Calu3 (cell line): Measurements from ENCODE around the gene MLYCD. TPM values are rescaled to one million over a fixed set of nuclear protein-coding genes. Genes with fewer than 3 reads are reported as not detected.

ENCODE experiments used
- BruUV-seq: library from RNA; stranded (reverse); fragments of 400-500 nt; replicated peaks from 2 replicates; lab custom pipeline; 2021; lab: Mats Ljungman, UMichigan
- CTCF ChIA-PET: fragments of 300-600 bp; sonication (Branson Sonifier 250); formaldehyde crosslinking; loops from one replicate; lab custom pipeline; 2022; ENCODE audit warnings: antibody characterized with exemption; lab: Charles Lee
- DNase-seq: peaks from one replicate; pipeline ENCODE4 v3.0.0; 2022
- H3K27ac Mint-ChIP-seq: one replicate; pipeline ENCODE4 v1.8.0; 2022; ENCODE audit warnings: mixed read lengths; ENCODE audit not compliant: unreplicated experiment
- H3K27me3 Mint-ChIP-seq: one replicate; pipeline ENCODE4 v1.8.0; 2022; ENCODE audit warnings: mixed read lengths; ENCODE audit not compliant: unreplicated experiment
- H3K36me3 Mint-ChIP-seq: one replicate; pipeline ENCODE4 v1.8.0; 2022; ENCODE audit warnings: mild to moderate bottlenecking, moderate library complexity, mixed read lengths; ENCODE audit not compliant: insufficient read depth, unreplicated experiment
- H3K4me1 Mint-ChIP-seq: one replicate; pipeline ENCODE4 v1.8.0; 2022; ENCODE audit warnings: mild to moderate bottlenecking, low read depth, mixed read lengths; ENCODE audit not compliant: unreplicated experiment
- H3K4me3 Mint-ChIP-seq: one replicate; pipeline ENCODE4 v1.8.0; 2022; ENCODE audit warnings: mild to moderate bottlenecking, low read depth, moderate library complexity, mixed read lengths; ENCODE audit not compliant: unreplicated experiment
- H3K9me3 Mint-ChIP-seq: one replicate; pipeline ENCODE4 v1.8.0; 2022; ENCODE audit warnings: low read depth, mixed read lengths; ENCODE audit not compliant: unreplicated experiment
- intact Hi-C: fragments of 100-400 bp; cut with micrococcal nuclease; formaldehyde crosslinking; loops from one replicate; pipeline ENCODE4 v1.10.0; 2022; ENCODE audit not compliant: unreplicated experiment
- total RNA-seq: library from RNA; stranded (reverse); gene quantifications from 2 replicates; pipeline ENCODE4 v1.2.3, GENCODE V29; 2022
- TF ChIP-seq, protein P1 (sequence below): fragments of 200-600 bp; IDR thresholded peaks from one replicate; pipeline ENCODE4 v1.8.0; 2022; ENCODE audit warnings: antibody characterized with exemption; ENCODE audit not compliant: unreplicated experiment

Gene MLYCD
- total RNA-seq, 1 experiment from 2014 or later: 10.3 TPM

DNA sequence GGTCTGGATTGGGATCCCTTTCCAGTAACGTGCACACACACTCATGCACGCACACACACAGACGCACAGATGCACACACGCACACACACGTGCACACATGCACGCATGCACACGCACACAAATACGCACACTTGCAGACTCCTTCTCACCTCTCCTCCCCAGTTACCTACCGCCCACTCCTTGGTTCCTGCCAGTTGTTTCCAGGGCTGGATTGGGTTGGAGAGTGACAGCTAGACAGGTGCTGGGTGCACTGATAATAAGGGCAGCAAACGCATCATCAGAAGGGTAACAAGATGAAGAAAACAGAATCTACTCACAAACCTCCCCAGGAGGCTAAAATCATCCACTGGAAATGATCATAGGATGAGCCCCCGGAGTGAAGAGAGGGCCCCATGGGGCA is 46.1 kb upstream of the MLYCD start:
- Mint-ChIP-seq H3K4me1 (no peaks in the 10 kb centered on the region), H3K9me3 (no peaks in the 10 kb centered on the region), H3K36me3 (no peaks in the 10 kb centered on the region), H3K27me3 (peaks cover 79% of the 10 kb centered on the region), H3K4me3 (no peak overlapping the region), H3K27ac (no peak overlapping the region)
- TF ChIP-seq, protein P1, sequence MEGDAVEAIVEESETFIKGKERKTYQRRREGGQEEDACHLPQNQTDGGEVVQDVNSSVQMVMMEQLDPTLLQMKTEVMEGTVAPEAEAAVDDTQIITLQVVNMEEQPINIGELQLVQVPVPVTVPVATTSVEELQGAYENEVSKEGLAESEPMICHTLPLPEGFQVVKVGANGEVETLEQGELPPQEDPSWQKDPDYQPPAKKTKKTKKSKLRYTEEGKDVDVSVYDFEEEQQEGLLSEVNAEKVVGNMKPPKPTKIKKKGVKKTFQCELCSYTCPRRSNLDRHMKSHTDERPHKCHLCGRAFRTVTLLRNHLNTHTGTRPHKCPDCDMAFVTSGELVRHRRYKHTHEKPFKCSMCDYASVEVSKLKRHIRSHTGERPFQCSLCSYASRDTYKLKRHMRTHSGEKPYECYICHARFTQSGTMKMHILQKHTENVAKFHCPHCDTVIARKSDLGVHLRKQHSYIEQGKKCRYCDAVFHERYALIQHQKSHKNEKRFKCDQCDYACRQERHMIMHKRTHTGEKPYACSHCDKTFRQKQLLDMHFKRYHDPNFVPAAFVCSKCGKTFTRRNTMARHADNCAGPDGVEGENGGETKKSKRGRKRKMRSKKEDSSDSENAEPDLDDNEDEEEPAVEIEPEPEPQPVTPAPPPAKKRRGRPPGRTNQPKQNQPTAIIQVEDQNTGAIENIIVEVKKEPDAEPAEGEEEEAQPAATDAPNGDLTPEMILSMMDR: no peak
- BruUV-seq: no TSS peak
- no peak for DNase-seq
- intact Hi-C loops: no loop called here
- CTCF ChIA-PET: interaction anchor here (1.0 kb wide), 1 partner anchor 11 kb away, joined by 5 read pairs; no protein-coding TSS in a partner anchor

DNA sequence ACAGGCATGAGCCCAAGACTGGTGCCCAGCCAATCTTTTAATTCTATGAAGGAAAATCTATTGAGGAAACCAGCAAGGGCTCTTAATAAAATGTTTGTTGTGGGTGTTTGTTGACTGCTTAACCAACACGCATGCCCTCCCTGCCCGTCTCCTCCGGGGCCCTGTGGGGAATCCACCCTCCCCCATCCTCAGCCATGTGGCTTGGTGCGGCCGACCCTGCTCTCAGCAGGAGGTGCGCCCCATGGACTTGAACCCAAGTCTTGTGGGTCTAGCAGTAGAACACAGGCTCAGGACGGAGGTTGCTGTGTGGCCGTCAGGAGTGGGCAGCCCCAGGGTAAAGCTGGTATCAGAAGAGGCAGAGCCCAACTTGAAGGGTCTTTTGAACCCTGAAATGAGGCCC is 45.1 kb upstream of the MLYCD start:
- H3K27me3 Mint-ChIP-seq: peaks cover 89% of the 10 kb centered on the region
- H3K9me3 Mint-ChIP-seq: no peaks in the 10 kb centered on the region
- no peaks in the 10 kb centered on the region for H3K4me1 Mint-ChIP-seq
- no TSS peak for BruUV-seq
- no peak overlapping the region for H3K27ac Mint-ChIP-seq
- no peak for DNase-seq
- TF ChIP-seq, protein P1: no peak
- H3K36me3 Mint-ChIP-seq: no peaks in the 10 kb centered on the region
- intact Hi-C loops: no loop called here
- H3K4me3 Mint-ChIP-seq: no peak overlapping the region
- CTCF ChIA-PET: interaction anchor here (0.7 kb wide), 1 partner anchor 20 kb away, joined by 3 read pairs; no protein-coding TSS in a partner anchor

DNA sequence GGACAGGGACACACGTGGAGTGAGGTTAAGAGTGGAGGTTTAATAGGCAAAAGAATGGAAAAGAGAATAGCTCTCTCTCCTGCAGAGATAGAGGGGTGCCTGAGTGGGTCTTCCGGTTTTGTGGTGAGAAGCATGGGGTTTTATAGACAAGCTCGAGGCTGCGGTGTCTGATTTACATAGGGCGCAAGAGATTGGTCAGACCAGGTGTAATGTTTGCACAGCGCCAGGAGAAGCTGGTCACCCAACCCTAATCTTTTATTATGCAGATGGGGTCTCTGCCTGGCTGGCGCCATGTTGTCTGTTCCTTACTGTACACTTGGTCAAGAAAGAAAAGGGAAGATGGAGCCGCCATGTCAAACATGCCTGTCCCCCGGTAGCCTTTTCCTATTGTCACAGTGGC is 44.5 kb upstream of the MLYCD start:
- H3K27ac Mint-ChIP-seq: no peak overlapping the region
- DNase-seq: no peak
- H3K4me1 Mint-ChIP-seq: no peaks in the 10 kb centered on the region
- H3K36me3 Mint-ChIP-seq: no peaks in the 10 kb centered on the region
- no peak overlapping the region for H3K4me3 Mint-ChIP-seq
- CTCF ChIA-PET: no interaction called here
- no peaks in the 10 kb centered on the region for H3K9me3 Mint-ChIP-seq
- TF ChIP-seq, protein P1: no peak
- intact Hi-C loops: no loop called here
- no TSS peak for BruUV-seq
- H3K27me3 Mint-ChIP-seq: peaks cover 89% of the 10 kb centered on the region

DNA sequence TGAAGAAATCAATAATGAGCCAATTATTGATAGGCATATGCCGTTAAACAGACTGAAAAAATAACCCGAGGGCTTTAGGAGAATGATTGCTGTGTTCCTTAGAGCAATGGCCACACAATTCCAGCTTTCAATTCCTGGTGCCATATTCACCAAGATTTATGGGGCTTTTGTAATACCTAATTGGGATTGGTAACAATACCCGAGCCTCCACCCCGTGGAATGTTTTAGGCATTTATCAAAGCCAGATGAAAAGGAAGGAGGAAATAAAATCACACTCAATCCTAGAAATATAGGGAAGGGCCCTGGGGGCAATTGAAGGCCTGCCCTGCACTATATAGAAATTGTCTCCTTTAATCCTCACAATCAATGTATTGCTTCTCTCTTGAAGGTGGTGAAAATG is 42.1 kb upstream of the MLYCD start:
- H3K9me3 Mint-ChIP-seq: no peaks in the 10 kb centered on the region
- H3K27ac Mint-ChIP-seq: no peak overlapping the region
- intact Hi-C loops: no loop called here
- CTCF ChIA-PET: no interaction called here
- H3K4me1 Mint-ChIP-seq: no peaks in the 10 kb centered on the region
- H3K4me3 Mint-ChIP-seq: no peak overlapping the region
- TF ChIP-seq, protein P1: no peak
- peaks cover 85% of the 10 kb centered on the region for H3K27me3 Mint-ChIP-seq
- BruUV-seq: no TSS peak
- H3K36me3 Mint-ChIP-seq: no peaks in the 10 kb centered on the region
- DNase-seq: no peak
